ENCODE data around the gene UBE3B.

Gene UBE3B

GRCh38 chr12:109496306-109496705 lies 18.9 kb downstream of the UBE3B start:
- TF ChIP-seq CTCF (conservative IDR thresholded peaks at IDR 0.05) (no peak), ZFX (IDR thresholded peaks at IDR 0.05) (no peak)
- no peak overlapping the region for H3K27ac ChIP-seq

GRCh38 chr12:109497675-109498074 lies 20.2 kb downstream of the UBE3B start:
- no peak for TF ChIP-seq ZFX (IDR thresholded peaks at IDR 0.05)
- TF ChIP-seq CTCF (conservative IDR thresholded peaks at IDR 0.05), result no peak

GRCh38 chr12:109500406-109501185 lies 23.2 kb downstream of the UBE3B start:
- TF ChIP-seq ZFX (IDR thresholded peaks at IDR 0.05) (no peak), CTCF (conservative IDR thresholded peaks at IDR 0.05) (no peak)
- H3K27ac ChIP-seq, result no peak overlapping the region

More at GRCh38 chr12:109497675-109498074, 20.2 kb downstream of the UBE3B start:
- H3K27ac ChIP-seq, result no peak overlapping the region

GRCh38 chr12:109501299-109501698 lies 23.9 kb downstream of the UBE3B start:
- no peak for TF ChIP-seq CTCF (conservative IDR thresholded peaks at IDR 0.05)
- TF ChIP-seq ZFX (IDR thresholded peaks at IDR 0.05), result no peak
- no peak overlapping the region for H3K27ac ChIP-seq

- H3K27ac ChIP-seq, result no peak overlapping the region
- no peak for TF ChIP-seq ZFX (IDR thresholded peaks at IDR 0.05)
- TF ChIP-seq CTCF (conservative IDR thresholded peaks at IDR 0.05), result no peak
Observed at GRCh38 chr12:109502332-109502731, 24.9 kb downstream of the UBE3B start.

- no peak for TF ChIP-seq ZFX (IDR thresholded peaks at IDR 0.05)
- TF ChIP-seq CTCF (conservative IDR thresholded peaks at IDR 0.05), result no peak
- no peak overlapping the region for H3K27ac ChIP-seq
Observed at GRCh38 chr12:109503611-109504010, 26.2 kb downstream of the UBE3B start.

- H3K27ac ChIP-seq, result no peak overlapping the region
- TF ChIP-seq ZFX (IDR thresholded peaks at IDR 0.05) (no peak), CTCF (conservative IDR thresholded peaks at IDR 0.05) (no peak)
Observed at GRCh38 chr12:109504068-109504467, 26.6 kb downstream of the UBE3B start.

Measured in C4-2B (cell line).